HUES48 (cell line): Measurements from ENCODE around the gene CD300A.

ENCODE experiments used
- H3K27ac ChIP-seq: one replicate; pipeline ENCODE4 v1.7.0; 2013; ENCODE audit warnings: low read depth, low read length, inconsistent platforms
- H3K27me3 ChIP-seq: 2 replicates; pipeline ENCODE4 v1.6.1; 2013; ENCODE audit warnings: mild to moderate bottlenecking, low read length; ENCODE audit not compliant: control insufficient read depth, insufficient read depth
- H3K36me3 ChIP-seq: 2 replicates; pipeline ENCODE4 v1.6.1; 2013; ENCODE audit warnings: low read length; ENCODE audit not compliant: control insufficient read depth, insufficient read depth
- H3K4me1 ChIP-seq: 2 replicates; pipeline ENCODE4 v1.6.1; 2013; ENCODE audit warnings: mild to moderate bottlenecking, low read length; ENCODE audit not compliant: control insufficient read depth, insufficient read depth
- H3K4me3 ChIP-seq: 2 replicates; pipeline ENCODE4 v1.5.1; 2013; ENCODE audit warnings: mild to moderate bottlenecking, low read depth, low read length
- H3K9ac ChIP-seq: 2 replicates; pipeline ENCODE4 v1.6.1; 2013; ENCODE audit warnings: mild to moderate bottlenecking, low read depth, low read length, moderate library complexity
- H3K9me3 ChIP-seq: 2 replicates; pipeline ENCODE4 v1.6.1; 2013; ENCODE audit warnings: low read length; ENCODE audit not compliant: control insufficient read depth, insufficient read depth

Gene CD300A

DNA sequence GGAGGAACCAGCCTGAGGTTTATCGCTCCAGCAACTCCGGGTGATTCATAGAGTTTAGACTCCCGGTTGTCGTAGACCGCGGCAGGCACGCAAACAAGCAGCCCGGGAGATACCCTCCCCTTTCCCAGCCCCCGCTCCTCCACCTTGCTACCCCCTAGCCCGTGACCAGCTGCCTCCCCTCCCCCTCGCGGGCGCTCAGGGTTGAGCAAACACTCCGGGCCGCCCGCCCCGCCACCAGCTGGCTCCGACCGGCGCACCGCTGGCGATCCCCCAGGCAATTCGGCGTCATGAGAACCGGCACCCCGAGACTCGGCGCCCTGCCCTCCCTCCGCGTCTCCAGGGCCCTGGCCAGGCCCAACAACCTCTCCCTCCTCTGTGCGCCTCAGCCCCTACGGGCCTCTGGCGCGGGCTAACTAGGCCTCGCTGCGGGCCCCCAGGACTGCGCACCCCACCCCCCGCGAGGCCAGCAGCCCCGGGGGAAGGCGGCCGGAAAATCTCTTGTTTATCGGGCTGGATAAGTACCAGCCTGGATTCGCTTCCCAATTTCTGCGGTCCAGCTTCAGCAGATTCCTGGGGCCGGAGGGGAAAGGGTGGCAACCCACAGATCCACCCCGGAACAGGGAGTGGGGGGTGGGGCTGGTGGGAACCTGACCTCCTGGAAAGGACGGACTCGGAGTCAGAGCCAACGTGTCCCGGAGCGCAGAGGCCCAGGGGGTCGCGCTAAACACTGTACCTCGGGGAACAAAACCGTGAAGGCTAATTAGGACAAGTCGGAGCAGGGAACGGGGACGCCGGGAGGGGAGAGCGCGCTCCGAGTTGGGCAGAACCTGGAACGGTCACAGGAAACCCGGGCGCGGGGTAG, 35.5 kb upstream of the CD300A start:
- Histone ChIP-seq H3K9me3 (no peaks in the 10 kb centered on the region), H3K9ac (peak overlapping the region; percentile 48; the same call in 1 of the 2 replicates), H3K36me3 (no peaks in the 10 kb centered on the region), H3K4me1 (peaks cover 36% of the 10 kb centered on the region), H3K27me3 (peaks cover 48% of the 10 kb centered on the region), H3K27ac (peak overlapping the region; percentile 81), H3K4me3 (peak overlapping the region; percentile 65)

DNA sequence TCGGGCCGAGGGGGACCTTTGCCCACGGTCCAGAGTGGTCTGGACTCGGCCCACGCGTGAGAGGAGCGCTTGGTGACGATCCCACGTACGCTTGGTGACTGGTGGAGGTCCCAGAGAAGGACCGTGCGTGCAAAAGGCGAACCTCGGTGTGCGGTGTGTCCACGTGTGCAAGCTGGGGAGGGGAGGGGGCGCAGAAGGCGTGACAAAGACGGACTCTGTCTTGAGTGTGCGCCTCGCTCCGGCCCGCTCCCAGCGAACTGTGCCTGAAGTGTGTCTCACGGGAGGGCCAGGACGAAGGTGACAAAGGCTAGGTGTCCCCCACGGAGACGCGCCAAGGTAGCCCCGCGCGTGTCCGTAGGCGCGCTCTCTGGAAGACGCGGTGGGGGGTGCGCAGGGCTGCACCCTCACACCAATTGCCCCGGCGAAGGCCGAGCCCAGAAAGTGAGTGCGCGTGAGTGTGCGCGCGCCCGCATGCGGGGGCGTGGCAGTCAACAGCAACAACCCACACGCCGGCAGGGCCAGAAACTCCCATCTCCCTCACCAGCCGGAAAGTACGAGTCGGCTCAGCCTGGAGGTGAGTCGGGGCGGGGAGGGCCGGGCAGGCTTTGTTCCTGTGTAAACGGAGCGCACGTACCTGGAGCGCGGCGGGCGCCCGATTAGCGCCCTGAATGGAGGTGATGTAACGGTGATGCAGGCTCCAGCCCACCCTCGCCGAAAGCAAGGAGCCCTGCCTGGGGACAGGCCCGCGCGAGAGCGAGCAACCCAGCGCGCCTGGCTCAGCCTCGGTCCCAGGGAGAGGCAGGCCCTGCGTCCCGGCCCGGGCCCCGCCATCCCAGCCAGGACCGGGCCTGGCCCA, 34.6 kb upstream of the CD300A start, which contains the start of gene GPRC5C:
TSS of gene GPRC5C (plus strand) at position 521 of the 856 bp plus-strand sequence. CDS start 7,689 bp downstream, outside the sequence.
- H3K9me3 ChIP-seq: no peaks in the 10 kb centered on the region
- peaks cover 33% of the 10 kb centered on the region for H3K4me1 ChIP-seq
- peak within 1 kb of the TSS; percentile 81 for H3K27ac ChIP-seq
- H3K9ac ChIP-seq: peak within 1 kb of the TSS; percentile 48; the same call in 1 of the 2 replicates
- H3K36me3 ChIP-seq: no peaks in the 10 kb centered on the region
- H3K4me3 ChIP-seq: peak within 1 kb of the TSS; percentile 65
- peaks cover 48% of the 10 kb centered on the region for H3K27me3 ChIP-seq

DNA sequence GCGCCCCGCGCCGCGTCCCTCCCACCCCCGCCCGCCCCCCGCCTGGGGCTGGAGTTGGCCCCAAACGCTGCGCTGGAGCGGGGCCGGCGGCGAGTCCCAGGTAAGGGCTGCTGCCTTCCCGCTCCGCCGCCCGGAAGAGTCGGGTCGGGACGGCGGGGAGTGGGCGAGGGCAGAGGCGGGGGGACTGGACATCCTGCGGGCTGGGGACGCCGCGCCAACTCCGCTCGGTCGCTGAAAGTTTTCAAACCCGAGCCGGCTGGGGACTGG, 34.1 kb upstream of the CD300A start:
- H3K4me1 ChIP-seq: peaks cover 28% of the 10 kb centered on the region
- peak overlapping the region; percentile 22; the same call in 1 of the 2 replicates for H3K9ac ChIP-seq
- H3K36me3 ChIP-seq: no peaks in the 10 kb centered on the region
- peaks cover 48% of the 10 kb centered on the region for H3K27me3 ChIP-seq
- no peaks in the 10 kb centered on the region for H3K9me3 ChIP-seq
- peak overlapping the region; percentile 81 for H3K27ac ChIP-seq
- peak overlapping the region; percentile 65 for H3K4me3 ChIP-seq

DNA sequence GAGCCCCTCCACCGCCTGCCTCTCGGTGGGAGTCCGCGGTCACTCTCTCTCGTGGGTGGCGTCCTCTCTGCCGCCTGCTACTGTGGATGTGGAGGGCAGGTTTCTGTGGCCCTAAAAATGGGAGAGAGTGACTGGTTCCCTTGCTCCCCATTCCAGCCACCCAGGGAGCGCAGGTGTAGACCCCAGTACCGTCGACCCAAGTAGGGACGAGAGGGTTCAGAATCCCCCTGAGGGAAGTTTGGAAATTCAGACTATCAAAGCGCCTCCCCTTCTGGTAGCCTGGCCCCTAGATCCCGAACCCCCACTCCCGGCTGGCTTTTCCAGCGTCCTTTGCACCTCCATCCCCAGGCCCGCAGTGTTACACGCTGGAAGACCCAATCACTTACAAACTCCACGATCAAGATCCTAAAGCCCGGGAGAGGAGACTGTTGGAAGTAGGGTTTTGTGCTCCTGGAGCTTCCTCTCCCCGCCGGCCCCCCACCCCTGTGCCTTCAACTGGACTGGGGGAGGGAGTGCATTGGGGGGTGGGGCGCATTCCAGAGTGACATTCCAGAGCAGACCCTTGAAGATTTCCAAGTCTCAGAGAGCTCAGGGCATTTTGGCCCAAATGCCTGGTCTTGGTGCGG, 33.6 kb upstream of the CD300A start:
- peak overlapping the region; percentile 22; the same call in 1 of the 2 replicates for H3K9ac ChIP-seq
- H3K27ac ChIP-seq: peak overlapping the region; percentile 81
- peak overlapping the region; percentile 65 for H3K4me3 ChIP-seq
- peaks cover 48% of the 10 kb centered on the region for H3K27me3 ChIP-seq
- H3K4me1 ChIP-seq: peaks cover 23% of the 10 kb centered on the region
- H3K36me3 ChIP-seq: no peaks in the 10 kb centered on the region
- H3K9me3 ChIP-seq: no peaks in the 10 kb centered on the region

DNA sequence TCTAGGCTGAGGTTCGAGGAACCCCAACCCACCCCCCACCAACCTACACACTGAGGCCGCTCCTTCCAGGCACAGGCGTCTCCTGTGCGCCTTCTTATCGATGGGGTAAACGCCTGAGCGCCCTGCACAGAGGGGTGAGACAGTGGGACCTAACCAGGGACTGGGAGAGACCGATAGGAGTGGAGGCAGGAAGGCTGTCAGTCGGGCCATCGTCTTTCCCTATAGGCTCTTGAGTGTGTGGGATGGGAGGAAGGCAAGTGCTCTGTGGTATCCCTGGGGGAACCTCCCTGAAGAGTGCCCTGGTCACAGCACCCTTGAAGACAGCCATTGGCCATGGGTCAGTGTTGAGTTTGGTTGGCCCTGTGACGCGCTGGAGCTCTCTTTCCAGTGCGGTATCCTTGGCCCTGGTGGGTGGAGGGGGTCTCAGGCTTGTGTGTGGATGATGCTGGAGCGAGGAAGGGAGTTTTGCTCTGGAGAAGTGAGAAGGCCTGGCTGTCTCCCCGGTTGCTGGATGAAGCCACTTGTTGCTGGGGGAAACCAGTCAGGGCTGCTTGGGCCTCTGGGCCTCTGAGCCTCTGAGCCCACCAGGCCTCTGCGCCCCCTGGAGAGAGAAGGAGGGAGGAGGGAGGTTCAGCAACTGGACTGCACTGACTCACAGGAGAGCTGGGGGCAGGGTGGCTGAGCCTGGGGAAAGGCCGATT, 32.9 kb upstream of the CD300A start:
- peaks cover 48% of the 10 kb centered on the region for H3K27me3 ChIP-seq
- H3K4me1 ChIP-seq: peaks cover 23% of the 10 kb centered on the region
- H3K4me3 ChIP-seq: peak overlapping the region; percentile 65; the same call in 1 of the 2 replicates
- H3K36me3 ChIP-seq: no peaks in the 10 kb centered on the region
- H3K9me3 ChIP-seq: no peaks in the 10 kb centered on the region
- peak overlapping the region; percentile 81 for H3K27ac ChIP-seq
- no peak overlapping the region for H3K9ac ChIP-seq

DNA sequence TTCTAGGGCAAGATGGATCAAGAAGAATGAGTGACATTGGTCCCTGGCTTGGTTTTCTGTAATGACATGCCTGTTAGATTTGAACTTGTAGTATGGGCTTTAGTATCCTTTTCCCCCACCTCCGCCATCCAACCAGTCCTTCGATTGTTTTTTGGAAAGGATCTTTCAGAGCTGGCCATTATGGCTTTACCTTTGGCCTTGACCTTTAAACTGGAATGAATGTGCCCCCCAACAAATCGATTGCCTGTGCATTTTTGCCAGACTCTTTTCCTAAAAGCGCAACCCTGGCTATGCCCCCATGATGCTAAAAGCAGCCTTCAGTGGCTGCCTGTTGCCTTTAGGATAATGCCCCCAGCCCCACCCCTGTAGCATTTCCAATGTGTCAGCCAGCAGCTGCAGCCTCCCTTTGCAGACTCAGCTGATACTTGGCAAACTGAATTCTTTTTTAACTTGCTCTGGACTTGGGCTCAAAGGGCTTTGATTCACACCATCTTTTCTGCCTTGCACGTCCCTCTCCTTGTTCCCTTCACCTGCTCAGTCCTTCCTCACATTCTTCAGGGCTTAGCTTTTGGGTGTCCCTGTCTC, 30.6 kb upstream of the CD300A start:
- H3K27me3 ChIP-seq: peaks cover 28% of the 10 kb centered on the region
- no peaks in the 10 kb centered on the region for H3K9me3 ChIP-seq
- peaks cover 10% of the 10 kb centered on the region for H3K4me1 ChIP-seq
- no peak overlapping the region for H3K9ac ChIP-seq
- H3K4me3 ChIP-seq: no peak overlapping the region
- H3K27ac ChIP-seq: no peak overlapping the region
- no peaks in the 10 kb centered on the region; the same call in 1 of the 2 replicates for H3K36me3 ChIP-seq

DNA sequence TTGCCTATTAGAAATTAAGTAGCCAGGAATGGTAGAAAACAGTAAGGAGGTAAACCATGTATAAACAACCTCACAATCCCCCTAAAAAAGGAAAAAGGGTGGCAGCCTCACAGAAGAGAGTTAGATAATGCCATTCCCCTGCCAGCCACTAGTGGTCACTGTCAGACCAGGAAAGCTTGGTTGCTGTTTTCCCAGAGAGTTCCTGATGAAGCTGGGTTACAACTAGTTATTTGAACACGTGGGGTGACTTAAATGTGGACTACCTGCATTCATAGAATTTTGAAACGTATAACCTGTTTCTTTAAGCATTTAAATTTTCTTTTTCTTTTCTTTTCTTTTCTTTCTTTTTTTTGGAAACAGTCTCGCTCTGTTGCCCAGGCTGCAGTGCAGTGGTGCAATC, 28.7 kb upstream of the CD300A start:
- H3K4me1 ChIP-seq: peaks cover 12% of the 10 kb centered on the region
- H3K27ac ChIP-seq: no peak overlapping the region
- H3K4me3 ChIP-seq: no peak overlapping the region
- H3K9me3 ChIP-seq: no peaks in the 10 kb centered on the region
- H3K36me3 ChIP-seq: no peaks in the 10 kb centered on the region; the same call in 1 of the 2 replicates
- H3K27me3 ChIP-seq: peaks cover 18% of the 10 kb centered on the region
- H3K9ac ChIP-seq: no peak overlapping the region

DNA sequence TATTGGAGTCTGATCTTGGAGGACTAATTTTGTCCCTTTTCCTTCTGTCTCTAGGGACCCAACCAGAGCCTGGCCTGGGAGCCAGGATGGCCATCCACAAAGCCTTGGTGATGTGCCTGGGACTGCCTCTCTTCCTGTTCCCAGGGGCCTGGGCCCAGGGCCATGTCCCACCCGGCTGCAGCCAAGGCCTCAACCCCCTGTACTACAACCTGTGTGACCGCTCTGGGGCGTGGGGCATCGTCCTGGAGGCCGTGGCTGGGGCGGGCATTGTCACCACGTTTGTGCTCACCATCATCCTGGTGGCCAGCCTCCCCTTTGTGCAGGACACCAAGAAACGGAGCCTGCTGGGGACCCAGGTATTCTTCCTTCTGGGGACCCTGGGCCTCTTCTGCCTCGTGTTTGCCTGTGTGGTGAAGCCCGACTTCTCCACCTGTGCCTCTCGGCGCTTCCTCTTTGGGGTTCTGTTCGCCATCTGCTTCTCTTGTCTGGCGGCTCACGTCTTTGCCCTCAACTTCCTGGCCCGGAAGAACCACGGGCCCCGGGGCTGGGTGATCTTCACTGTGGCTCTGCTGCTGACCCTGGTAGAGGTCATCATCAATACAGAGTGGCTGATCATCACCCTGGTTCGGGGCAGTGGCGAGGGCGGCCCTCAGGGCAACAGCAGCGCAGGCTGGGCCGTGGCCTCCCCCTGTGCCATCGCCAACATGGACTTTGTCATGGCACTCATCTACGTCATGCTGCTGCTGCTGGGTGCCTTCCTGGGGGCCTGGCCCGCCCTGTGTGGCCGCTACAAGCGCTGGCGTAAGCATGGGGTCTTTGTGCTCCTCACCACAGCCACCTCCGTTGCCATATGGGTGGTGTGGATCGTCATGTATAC, 26.5 kb upstream of the CD300A start:
- H3K4me3 ChIP-seq: no peak overlapping the region
- H3K4me1 ChIP-seq: peaks cover 4% of the 10 kb centered on the region; the same call in 1 of the 2 replicates
- H3K27ac ChIP-seq: no peak overlapping the region
- peaks cover 3% of the 10 kb centered on the region; the same call in 1 of the 2 replicates for H3K27me3 ChIP-seq
- H3K36me3 ChIP-seq: no peaks in the 10 kb centered on the region; the same call in 1 of the 2 replicates
- H3K9me3 ChIP-seq: no peaks in the 10 kb centered on the region
- no peak overlapping the region for H3K9ac ChIP-seq

DNA sequence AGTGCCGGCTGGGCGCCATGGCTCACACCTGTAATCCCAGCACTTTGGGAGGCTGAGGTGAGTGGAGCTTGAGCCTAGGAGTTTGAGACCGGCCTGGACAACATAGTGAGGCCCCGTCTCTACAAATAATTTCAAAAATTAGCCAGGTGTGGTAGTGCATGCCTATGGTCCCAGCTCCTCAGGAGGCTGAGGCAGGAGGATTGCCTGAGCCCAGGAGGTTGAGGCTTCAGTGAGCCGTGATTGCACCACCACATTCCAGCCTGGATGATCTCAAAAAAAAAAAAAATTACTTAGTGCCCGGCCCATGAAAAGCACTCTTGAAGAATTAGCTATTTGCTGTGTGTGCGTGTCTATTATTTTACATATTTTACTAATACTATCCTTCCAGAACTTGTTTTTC, 24.9 kb upstream of the CD300A start:
- H3K4me3 ChIP-seq: no peak overlapping the region
- no peak overlapping the region for H3K27ac ChIP-seq
- H3K27me3 ChIP-seq: no peaks in the 10 kb centered on the region
- no peak overlapping the region for H3K9ac ChIP-seq
- no peaks in the 10 kb centered on the region for H3K9me3 ChIP-seq
- peaks cover 4% of the 10 kb centered on the region; the same call in 1 of the 2 replicates for H3K4me1 ChIP-seq
- H3K36me3 ChIP-seq: no peaks in the 10 kb centered on the region; the same call in 1 of the 2 replicates
